ENCODE measurements around the gene PEX5L.

DNA sequence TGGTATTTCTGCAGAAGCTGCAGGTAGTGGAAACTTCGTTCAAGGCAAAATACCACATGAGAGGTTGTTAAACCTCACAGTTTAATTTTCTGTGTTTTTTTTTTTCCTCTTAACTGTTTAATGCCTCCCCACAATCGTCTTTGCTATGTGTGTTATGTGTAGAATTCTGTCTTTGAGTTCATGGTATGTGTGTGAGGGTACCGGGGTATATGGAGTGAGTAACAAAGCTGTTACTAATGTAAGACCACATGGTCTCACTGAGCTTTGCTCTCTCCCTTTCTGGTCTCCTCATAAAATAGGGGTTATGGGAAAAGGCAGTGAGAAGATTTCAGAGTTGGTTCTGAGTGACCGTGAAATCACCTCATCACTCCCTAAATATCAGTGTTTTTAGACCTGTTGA is 240.3 kb downstream of the PEX5L start:
- TF ChIP-seq POLR2A (IDR thresholded peaks at IDR 0.05) (no peak), CTCF (IDR thresholded peaks at IDR 0.05) (no peak)

All from prostate gland (tissue), 2 donors.